ENCODE data around the gene DGKI.

The DGKI gene

GRCh38 chr7:137521451-137521850, 325.3 kb downstream of the DGKI start:
- FAIRE-seq = no peak

GRCh38 chr7:137519947-137520346, 326.8 kb downstream of the DGKI start:
- FAIRE-seq = no peak

GRCh38 chr7:137519181-137519691, 327.5 kb downstream of the DGKI start:
- FAIRE-seq = no peak

DNA sequence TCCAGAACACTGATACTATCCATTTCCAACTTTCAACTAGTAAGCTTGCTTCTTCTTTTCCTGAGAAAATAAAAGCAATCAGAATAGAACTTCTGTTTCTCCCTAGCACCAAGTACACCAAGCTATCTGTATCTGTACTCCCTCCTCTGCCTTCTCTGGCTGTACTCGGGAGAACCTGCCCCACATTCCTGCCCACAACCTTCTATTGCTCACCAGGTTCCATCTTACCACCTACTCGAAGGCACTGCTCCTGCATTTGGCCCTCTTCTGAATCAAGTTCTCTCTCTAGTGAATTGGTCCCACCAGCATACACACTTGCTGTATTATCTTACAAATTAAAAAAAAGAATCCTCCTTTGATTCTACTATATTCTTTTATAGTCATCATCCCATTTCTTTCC, 333.7 kb downstream of the DGKI start:
- no peak for FAIRE-seq

DNA sequence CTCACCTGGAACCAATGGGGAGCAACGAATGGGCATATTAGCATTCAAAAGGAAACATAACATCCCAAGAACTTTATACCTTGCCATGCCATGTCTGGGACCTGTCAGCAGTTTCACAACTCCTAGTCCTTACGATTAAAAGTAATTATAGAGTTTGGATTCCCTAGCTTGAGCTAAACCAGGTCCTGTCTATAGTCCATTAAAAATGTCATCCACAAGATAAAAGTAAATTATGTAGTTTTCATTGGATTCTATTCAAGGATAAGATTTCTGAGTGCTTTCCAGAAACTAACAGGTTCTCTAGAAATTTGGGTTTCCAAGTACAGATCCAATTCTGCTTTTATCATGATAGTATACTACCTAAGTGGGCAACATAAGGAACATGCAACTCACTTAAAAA, 339.7 kb downstream of the DGKI start:
- FAIRE-seq = no peak

- FAIRE-seq = no peak
Observed at GRCh38 chr7:137506031-137506430, 340.7 kb downstream of the DGKI start.

- no peak for FAIRE-seq
Observed at GRCh38 chr7:137501562-137501961, 345.2 kb downstream of the DGKI start.

DNA sequence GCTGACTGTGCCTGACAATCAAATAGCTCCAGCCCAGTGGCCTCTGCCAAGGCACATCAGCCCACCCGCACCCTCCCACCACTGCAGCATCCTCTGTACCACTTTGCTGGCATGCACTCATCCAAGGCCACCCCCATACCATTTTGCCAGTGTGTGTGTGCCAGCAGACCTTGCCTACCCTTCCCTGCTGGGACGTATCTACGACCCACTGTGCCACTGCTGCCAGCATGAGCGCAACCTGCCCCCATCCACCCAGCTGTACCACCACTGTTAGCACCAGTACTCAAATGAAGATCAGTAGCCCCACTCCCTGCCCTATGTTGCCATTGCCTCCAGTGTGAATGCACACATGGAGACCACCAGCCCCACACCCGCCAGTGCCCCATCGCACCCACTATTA, 353.9 kb downstream of the DGKI start:
- no peak for FAIRE-seq

GRCh38 chr7:137489880-137490279, 356.9 kb downstream of the DGKI start:
- no peak for FAIRE-seq

- no peak for FAIRE-seq
Observed at GRCh38 chr7:137488038-137488437, 358.7 kb downstream of the DGKI start.

GRCh38 chr7:137485818-137486217, 361.0 kb downstream of the DGKI start:
- FAIRE-seq = no peak

DNA sequence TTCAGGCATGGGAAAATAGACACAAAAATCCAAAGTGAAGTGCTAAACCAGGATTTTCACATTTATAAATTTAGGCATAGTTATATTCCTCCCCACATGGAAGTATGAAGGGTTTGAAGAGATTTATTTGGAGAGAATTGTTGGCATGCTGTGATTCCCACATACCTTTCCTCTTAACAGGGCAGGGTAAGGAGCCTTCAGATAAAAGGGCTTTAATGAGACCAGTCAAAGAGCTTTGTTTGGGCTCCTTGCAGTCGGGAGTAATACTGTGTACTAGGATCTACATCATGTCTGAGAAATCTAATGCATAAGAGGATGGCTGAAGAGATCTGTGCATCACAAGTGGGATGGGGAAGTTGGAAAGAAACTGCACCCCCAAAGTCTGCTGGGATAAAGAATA, 362.4 kb downstream of the DGKI start:
- FAIRE-seq = no peak

DNA sequence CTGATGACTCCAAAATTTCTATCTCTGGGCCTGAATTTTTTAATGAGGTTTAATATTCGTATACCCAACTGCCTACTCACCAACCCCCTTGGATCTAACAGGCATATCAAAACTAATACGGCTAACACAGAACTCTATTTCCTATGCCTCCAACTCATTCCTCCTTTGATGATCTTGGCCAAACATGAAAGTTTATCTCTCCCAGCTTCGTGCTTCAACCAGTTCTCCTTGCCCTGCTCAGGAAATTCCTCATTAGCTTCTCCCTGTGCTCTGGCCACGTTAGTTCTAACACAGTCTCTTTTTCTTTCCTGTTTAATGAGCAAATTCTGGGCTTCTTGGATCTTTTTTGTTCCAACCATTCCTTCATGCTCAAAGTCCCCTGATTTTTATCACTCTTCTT, 364.3 kb downstream of the DGKI start:
- no peak for FAIRE-seq

- no peak for FAIRE-seq
Observed at GRCh38 chr7:137480824-137481365, 365.9 kb downstream of the DGKI start.

GRCh38 chr7:137480401-137480800, 366.4 kb downstream of the DGKI start:
- FAIRE-seq = no peak

GRCh38 chr7:137476937-137477336, 369.8 kb downstream of the DGKI start:
- FAIRE-seq = no peak

- no peak for FAIRE-seq
Observed at GRCh38 chr7:137475966-137476365, 370.8 kb downstream of the DGKI start.

GRCh38 chr7:137474540-137475026, 372.2 kb downstream of the DGKI start:
- FAIRE-seq = no peak

DNA sequence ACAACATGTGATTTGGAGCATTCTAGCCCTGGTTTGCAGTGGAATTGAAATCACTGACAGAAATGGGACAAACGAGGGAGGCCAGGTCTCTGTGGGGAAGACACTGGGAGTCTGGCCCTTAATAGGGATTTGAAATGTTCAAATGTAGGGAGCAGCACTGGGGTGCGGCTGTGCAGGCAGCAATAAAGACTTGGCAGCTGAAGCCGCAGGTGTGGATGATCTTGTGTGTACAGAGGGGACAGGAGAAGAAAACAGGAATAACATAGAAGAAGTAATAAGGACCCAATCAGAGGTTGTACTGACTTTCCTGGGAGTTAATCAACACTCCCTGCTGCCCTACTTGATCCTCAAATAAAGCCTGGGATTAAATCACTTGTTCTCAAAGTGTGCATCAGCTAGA, 375.6 kb downstream of the DGKI start:
- FAIRE-seq = no peak

DNA sequence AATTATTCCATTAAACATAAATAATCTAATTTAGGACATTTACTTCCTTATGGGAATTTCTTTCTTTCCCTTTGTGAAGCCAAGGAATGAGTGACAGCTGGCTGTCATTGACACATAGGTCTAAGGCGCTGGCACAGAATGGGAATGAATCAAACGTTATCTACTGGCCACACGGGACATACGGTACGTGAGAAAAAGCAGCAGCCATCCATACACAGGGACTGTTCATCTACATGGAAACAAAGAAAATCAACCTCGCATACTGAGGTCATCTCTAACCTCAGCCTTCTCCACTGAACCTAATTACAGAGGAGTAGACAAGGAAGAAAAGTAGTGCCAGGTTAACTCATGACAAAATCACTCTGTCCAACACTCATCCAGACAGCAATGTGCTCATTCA, 376.9 kb downstream of the DGKI start:
- FAIRE-seq = no peak

DNA sequence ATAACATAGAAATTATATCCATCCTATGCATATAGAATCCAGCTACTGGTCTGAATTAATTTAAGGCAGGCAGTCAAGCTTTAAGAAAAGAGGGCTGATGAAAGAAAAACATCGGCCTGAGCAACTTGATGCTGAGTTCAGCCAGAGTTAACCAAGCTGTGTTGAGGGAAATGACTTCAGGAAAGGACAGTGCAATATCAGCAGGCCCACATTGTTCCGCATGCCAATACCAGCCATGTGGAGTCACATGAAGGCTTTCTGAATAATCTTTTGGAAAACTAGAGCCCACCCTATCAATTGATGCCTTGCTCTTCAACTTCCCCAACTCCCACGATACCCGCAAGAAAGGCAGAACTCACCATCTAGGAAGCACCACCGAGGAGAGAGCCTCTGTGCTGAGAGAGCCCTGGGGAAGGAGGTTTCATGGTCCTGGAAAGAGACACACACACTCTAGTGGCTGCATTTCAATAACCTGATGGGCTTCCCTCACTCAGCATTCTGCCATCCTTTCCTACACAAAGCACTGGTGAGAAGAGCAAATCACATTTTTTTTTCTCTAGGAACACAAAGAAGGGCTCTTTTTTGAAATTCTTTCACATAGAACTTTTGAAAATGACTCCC, 377.5 kb downstream of the DGKI start:
- FAIRE-seq = no peak

- no peak for FAIRE-seq
Observed at GRCh38 chr7:137462847-137463246, 383.9 kb downstream of the DGKI start.

- FAIRE-seq = no peak
Observed at GRCh38 chr7:137462074-137462715, 384.6 kb downstream of the DGKI start.

- no peak for FAIRE-seq
Observed at GRCh38 chr7:137458399-137458798, 388.4 kb downstream of the DGKI start.

Measured in colon (tissue), 2 donors.